Germinal center (tissue), 1 donor: Measurements from ENCODE around the gene IKZF3.
A peak's percentile ranks its signal among the peaks of the same experiment; 100 is the strongest.
"Not testable (repeated sequence)": the region's sequence is repeated elsewhere in the genome, so short reads cannot be mapped to it uniquely, and the experiment has no call there.

Experiments
- DNase-seq: peaks from one replicate; pipeline ENCODE4 v3.0.0; 2012; ENCODE audit warnings: mixed read lengths, low spot score

The IKZF3 gene

DNA sequence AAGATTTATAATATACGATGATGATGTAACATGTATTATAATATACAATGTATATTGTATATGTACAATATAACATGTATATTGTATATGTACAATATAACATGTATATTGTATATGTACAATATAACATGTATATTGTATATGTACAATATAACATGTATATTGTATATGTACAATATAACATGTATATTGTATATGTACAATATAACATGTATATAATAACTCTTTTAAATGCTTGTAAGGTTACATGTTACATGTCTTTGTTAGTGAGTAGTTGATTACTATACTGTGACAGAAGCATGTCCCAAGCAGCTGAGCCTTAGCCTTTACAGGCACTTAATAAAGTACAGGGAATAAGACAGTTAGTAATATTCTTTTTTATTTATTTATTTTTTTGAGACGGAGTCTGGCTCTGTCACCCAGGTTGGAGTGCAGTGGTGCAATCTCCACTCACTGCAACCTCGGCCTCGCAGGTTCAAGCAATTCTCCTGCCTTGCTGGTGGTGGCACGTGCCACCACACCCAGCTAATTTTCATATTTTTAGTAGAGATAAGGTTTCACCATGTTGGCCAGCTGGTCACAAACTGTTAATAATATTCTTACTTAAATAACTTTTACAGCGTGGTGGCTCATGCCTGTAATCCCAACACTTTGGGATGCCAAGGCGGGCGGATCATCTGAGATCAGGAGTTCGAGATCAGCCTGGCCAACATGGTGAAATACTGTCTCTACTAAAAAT is 8.0 kb downstream of the IKZF3 start:
- not testable (repeated sequence) for DNase-seq

- DNase-seq, result no peak
Observed at GRCh38 chr17:39854909-39855308, 9.2 kb downstream of the IKZF3 start.

DNA sequence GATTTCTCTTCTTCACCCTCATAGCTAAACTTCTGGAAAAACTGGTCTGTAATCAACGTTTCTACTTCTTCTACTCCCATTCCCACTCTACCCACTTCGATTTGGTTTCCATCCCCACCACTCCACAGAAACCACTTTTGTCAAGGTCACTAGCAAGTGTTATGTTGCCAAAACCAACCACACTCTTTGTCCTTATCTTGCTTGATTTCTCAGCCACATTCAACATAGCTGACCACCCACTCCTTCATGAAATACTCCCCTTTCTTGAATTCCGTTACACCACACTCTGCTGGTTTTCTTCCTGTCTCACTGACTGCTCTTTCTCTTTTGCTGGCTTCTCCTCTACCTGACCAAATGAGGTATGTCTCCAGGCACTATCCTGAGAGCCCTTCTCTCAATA is 11.9 kb downstream of the IKZF3 start:
- DNase-seq, result no peak

GRCh38 chr17:39850186-39850585 is 13.9 kb downstream of the IKZF3 start:
- DNase-seq, result not testable (repeated sequence)

GRCh38 chr17:39848600-39848999 is 15.5 kb downstream of the IKZF3 start:
- no peak for DNase-seq

GRCh38 chr17:39846205-39846604 is 17.9 kb downstream of the IKZF3 start:
- DNase-seq, result no peak

DNA sequence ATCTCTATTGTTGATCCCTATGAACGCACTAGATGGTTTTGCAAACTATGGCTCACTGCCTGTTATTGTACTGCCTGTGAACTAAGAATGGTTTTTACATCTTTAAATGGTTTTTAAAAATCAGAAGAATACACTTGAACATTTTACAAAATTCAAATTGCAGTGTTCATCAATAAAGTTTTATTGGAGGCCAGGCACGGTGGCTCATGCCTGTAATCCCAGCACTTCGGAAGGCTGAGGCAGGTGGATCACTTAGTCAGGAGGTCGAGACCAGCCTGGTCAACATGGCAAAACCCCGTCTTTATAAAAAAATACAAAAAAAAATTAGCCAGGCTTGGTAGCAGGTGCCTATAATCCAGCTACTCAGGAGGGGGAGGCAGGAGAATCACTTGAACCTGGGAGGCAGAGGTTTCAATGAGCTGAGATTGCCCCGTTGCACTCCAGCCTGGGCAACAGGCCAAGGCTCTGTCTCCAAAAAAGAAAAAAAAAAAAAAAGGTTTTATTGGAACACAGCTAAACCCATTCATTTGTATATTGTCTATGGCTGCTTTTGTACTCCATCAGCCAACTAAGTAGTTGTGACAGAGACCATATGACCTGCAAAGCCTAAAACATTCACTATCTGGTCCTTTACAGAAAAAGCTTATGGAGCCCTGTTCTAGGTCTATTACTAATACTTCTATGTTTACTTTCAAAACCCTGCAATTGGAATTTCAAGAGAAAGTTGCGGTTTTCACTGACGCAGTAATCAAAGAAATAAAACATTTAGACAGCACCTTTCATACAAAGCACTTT is 18.9 kb downstream of the IKZF3 start:
- DNase-seq, result no peak

DNA sequence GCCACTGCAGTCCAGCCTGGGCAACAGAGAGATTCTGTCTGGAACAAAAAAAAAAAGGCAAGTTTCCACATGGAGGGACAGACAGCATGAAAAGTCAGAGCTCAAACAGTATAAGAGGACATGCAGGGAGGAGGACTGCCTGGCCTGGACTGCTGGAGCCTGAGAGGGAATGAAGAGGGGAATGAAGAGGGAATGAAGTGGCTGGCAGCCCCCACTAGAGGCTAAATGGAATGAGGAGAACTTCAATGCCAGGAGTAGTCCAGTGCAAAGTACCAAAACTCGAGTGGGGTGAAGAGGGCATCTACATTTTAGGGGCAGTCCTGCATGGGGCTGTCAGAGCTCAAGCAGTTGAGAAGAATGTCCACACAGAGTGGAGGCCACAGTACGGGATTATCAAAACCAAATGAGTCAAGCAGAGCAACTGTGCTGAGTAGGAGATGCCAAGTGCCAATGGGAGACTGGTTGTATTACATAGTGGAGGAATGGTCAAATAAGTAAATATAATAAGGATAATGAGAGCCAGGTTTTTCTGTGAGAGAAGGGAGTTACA is 22.9 kb downstream of the IKZF3 start:
- DNase-seq, result no peak

GRCh38 chr17:39838784-39839183 is 25.3 kb downstream of the IKZF3 start:
- no peak for DNase-seq

- no peak for DNase-seq
Observed at GRCh38 chr17:39838057-39838456, 26.1 kb downstream of the IKZF3 start.

DNA sequence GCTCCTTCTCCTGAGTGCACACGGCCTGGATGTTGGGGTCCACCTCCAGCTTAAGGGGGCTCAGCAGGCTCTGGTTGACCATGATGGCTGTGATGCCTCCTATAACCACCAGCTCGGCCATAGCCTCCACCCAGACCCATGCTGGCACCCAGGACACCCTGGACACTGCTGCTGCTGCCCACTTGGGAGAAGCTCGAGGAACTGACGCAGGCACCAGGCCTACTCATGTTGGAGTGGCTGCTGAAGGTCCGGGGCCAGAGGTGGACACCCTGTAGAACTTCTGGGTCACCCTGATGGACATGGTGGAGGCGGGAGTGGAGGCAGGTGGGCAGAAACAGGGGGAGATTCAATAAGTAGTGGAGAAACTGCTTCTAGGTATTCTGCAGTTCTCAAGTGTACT is 28.0 kb downstream of the IKZF3 start:
- no peak for DNase-seq

DNA sequence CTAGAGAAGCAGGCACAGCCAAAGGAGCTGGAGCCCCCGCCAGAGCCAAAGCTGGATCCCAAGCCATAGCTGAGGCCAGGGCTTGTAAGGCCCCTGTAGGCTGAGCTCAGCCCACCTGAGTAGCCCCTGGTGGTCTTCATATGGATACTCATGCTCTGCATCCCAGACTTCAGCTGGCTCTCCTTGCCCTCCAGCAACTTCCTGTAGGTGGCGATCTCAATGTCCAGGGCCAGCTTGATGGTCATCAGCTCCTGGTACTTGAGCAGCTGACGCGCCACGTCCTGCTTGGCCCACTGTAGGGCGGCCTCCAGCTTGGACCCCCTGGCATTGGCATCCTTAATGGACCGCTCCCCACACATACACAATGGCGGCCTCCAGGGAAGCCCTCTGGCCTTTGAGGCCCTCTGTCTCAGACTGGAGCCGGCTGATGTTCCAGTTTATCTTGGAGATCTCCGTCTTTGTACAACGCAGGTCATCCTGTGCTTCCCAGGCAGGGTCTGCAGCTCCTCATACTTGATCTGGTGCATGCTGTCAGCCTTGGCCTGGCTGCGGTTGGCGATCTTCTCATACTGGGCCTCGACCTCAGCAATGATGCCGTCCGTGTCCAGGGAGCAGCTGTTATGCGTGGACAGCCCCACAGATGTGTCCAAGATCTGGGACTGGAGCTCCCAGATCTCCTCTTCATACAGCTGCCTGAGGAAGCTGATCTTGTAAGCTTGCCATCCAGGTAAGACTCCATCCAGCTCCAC is 28.9 kb downstream of the IKZF3 start:
- DNase-seq, result no peak

DNA sequence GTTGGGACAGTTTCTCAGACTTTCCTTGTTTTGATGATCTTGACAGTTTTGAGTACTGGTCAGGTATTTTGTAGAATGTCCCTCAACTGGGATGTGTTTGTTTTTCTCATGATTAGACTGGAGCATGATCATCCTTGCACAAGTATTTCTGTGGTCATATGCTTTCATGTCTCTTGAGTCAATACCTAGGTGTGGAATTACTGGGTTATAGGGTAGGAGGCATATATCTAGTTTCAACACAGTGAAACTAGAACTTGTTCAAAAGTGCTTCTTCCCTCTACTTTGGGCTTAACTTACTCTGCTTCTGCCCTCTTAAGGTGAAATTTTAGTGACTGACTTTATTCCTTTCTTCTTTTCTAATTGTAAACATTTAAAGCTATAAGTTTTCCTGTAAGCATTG is 30.1 kb downstream of the IKZF3 start:
- DNase-seq, result no peak

DNA sequence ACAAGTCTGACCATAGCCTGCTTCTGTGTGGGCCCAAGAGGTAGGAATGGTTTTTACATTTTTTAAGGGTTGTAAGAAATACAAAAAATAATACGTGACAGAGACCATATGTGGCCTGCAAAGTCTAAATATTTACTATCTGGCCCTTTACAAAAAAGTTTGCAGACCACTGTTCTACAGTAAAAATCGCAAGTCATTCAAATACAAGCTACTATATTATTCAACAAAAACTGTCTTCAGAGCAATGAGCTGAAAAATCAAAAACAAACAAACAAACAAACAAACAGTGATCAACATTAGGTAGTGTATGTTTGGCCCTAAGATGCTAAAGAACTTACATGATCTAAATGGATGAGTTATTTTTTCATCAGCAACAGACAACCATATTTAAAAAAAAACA is 32.5 kb downstream of the IKZF3 start:
- DNase-seq, result no peak

DNA sequence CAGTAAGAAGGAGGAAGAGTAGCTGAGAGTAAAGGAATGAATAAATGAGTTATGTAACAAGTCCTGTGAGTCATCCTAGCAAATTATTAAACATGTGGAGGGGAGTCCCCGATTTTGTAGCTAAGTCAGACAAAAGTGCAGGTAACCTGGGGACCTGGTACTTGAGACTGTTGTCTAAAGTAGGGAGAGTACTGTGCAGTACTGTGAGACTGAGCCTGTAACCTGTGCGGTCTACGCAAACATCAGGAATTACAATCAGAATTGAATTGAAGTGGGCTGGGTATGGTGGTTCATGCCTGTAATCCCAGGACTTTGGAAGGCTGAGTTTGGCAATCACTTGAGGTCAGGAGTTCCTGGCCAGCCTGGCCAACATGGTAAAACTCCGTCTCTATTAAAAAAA is 35.7 kb downstream of the IKZF3 start:
- no peak for DNase-seq

GRCh38 chr17:39826334-39826733 is 37.8 kb downstream of the IKZF3 start:
- no peak for DNase-seq

DNA sequence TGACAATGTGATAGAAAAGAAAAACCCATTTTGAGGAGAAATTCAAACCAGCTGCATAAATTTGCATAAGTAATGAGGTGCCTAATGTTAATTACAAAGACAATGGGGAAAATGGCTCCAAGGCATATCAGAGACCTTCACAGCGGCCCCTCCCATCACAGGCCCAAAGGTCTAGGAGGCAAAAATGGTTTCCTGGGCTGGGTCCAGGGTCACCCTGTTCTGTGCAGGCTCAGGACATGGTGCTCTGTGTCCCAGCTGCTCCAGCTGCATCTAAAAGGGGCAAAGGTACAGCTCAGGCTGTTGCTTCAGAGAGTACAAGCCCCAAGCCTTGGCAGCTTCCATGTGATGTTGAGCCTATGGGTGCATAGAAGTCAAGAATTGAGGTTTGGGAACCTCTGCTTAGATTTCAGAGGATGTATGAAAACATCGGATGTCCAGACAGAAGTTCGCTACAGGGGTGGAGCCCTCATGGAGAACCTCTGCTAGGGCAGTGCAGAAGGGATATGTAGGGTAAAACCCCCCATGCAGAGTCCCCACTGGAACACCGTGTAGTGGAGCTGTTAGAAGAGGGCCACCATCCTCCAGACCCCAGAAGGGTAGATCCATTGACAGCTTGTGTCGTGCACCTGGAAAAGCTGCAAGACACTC is 40.6 kb downstream of the IKZF3 start:
- no peak for DNase-seq

DNA sequence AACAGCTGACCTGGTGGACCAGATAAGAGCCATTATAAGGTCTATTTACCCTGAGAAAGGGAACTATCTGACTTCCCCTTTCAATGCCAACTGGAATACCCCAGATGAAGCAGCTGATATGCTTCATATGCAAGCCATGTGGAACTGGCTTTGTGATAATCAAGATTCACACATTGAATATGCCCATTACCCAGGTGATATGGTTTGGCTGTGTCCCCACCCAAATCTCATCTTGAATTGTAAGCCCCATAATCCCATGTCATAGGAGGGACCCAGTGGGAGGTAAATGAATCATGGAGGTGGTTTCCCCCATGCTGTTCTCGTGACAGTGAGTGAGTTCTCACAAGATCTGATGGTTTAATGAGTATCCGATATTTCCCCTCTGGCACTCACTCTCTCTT is 42.1 kb downstream of the IKZF3 start:
- peak; percentile 27 for DNase-seq

DNA sequence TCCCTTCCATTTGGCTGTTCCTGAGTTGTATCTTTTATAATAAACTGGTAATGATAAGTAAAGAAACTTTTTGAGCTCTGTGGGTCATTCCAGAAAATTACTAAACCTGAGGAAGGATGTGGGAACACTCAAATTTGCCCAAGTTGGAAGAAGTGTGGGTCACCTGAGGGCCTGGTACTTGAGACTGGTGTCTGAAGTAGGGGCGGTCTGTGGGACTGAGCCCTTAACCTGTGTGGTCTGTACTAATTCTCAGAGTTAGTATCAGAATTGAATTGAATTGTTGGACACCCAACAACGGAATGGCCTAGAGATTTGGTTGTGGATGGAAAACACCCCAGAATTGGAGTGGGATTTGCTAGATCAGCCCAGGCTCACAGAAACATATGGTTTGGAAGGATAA is 43.1 kb downstream of the IKZF3 start:
- DNase-seq, result no peak

- DNase-seq, result no peak
Observed at GRCh38 chr17:39820541-39820940, 43.6 kb downstream of the IKZF3 start.

DNA sequence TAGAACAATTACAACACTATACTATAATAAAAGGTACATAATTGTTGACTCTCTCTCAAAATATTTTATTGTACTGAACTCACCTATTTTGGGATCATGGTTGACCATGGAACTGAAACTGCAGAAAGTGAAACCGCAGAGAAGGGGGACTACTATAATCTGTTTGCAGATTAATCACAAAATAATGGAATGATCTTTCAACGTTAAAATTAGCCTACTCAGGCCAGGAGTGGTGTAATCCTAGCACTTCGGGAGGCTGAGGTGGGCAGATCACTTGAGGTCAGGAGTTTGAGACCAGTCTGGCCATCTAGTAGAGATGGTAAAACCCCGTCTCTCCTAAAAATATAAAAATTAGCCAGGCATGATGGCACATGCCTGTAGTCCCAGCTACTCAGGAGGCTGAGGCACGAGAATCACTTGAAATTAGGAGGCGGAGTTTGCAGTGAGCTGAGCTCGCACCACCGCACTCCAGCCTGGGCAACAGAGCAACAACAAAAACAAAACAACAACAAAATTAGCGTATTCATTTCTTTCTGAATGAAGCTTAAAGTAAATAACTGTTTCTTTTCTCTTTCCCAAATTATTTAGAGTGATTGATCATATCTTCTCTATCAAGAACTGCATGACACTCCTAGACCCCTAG is 45.6 kb downstream of the IKZF3 start:
- DNase-seq, result no peak

- DNase-seq, result no peak
Observed at GRCh38 chr17:39816272-39816671, 47.8 kb downstream of the IKZF3 start.
